Iris pigment epithelial cell (primary cell): Measurements from ENCODE around the gene BBS12.
A peak's percentile ranks its signal among the peaks of the same experiment; 100 is the strongest.

Experiments
- DNase-seq: peaks from one replicate; pipeline ENCODE4 v3.0.0-alpha.2; 2011; ENCODE audit warnings: low read depth

The BBS12 gene

DNA sequence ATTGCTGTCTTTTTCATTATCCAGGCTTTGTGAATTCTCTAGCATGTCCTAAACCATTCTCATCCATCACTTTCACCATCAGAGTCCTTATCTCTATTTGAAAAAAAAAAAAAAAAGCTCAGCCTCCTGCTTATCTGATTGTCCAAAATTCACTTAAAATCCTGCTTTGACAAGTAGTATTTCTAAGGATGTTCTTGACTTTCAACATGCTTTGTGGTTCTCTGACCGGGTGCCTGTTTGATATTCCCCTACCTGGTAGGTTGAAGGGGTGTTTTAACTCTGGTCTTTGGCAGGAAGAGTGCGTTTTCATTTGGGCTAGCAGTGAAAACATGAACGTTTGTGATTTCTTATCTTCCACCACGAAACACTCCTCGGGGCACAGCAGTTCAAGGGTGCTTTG, 17.3 kb upstream of the BBS12 start:
- no peak for DNase-seq

GRCh38 chr4:122716825-122717448, 15.6 kb upstream of the BBS12 start:
- peak; percentile 77 for DNase-seq

- DNase-seq: no peak
These were observed 14.2 kb upstream of the BBS12 start for GRCh38 chr4:122718281-122718680.

DNA sequence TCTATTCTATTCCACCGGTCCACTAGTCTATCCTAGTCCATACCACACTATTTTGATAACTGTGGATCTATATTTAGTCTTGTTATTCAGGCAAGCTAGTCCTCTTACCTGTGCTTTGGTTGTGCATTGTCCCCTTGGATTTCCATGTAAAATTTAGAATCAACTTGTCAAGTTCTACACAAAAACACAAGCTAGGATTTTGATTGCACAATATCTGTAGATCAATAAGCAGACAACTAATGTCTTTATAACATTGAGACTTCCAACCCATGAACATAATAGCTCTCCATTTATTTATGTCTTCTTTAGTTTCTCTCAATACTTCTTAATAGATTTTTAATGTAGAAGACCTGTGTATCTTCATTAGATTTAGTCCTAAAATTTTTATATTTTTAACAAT, 10.2 kb upstream of the BBS12 start:
- DNase-seq: no peak

GRCh38 chr4:122728856-122729255, 3.6 kb upstream of the BBS12 start:
- DNase-seq: no peak

DNA sequence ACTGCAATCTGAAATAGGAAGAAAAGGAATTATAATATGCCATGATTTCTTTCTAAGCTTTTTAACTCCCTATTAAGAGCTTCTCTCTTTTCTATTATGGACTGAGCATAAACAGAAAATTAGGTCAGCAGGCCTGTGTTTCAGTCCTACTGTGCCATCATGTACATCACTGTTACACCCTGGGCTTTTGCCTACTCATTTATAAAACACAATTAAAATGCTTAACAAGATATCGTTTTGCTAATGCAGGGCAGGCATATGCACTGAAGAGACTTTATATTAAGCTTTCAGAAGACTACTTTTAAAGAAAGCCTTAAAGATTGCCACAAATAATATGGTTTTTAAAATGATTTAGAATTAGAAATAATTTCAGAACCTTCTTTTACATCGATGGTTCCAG, 828 bp upstream of the BBS12 start:
- no peak for DNase-seq

DNA sequence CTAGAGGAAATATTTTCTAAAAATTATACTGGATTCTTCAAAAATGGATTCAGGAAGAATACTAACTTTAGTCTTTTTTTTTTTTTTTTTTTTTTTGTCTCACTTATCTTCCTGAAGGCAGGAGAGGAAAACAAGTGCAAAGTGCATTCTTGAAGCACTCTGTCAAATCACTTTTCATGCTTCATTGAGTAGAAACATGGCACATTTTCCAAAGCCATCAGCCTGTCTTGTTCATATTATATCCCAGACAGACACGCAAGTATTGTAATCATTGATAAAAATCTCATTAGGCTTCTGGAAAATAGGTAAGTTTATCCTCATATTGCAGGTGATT, 1.2 kb downstream of the BBS12 start:
- DNase-seq: no peak

- DNase-seq: peak; percentile 97
These were observed 6.7 kb downstream of the BBS12 start for GRCh38 chr4:122739174-122739573.

DNA sequence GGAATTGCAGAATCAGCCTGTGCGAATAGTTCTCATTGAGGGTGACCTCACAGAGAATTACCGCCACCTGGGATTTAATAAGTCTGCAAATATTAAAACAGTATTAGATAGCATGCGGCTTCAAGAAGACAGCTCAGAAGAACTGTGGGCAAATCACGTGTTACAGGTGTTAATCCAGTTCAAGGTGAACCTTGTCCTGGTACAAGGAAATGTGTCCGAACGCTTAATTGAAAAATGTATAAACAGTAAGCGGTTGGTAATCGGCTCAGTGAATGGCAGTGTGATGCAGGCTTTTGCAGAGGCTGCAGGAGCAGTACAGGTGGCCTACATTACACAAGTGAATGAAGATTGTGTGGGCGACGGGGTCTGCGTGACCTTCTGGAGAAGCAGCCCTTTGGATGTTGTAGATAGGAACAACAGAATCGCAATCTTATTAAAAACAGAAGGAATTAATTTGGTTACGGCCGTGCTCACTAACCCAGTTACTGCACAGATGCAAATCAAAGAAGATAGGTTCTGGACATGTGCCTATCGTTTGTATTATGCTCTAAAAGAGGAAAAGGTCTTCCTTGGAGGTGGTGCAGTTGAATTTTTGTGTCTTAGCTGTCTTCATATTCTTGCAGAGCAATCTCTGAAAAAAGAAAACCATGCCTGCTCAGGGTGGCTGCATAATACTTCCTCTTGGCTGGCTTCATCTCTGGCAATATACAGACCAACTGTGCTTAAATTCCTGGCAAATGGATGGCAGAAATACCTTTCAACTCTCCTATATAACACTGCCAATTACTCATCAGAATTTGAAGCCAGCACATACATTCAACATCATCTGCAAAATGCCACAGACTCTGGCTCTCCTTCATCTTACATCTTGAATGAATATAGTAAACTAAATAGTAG, 10.7 kb downstream of the BBS12 start:
- DNase-seq: no peak

DNA sequence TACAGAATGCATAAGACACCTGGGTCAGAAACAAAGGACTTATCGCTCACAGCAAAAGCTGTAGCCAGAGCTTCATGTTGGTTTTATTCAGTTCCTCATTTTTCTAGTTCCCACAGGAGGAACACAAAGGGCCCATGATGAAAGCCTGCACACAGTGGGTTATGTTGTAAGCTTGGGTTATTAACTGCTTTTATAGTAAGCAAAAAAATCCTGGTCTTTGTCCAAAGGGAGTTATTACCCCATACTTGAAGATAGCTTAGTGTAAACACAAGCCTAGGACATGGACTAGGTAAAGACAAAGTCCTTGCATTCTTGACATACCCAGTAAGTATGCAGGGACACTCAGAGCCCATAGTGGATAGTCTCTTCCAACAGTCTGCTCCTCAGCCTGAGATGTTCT, 11.7 kb downstream of the BBS12 start:
- DNase-seq: peak; percentile 95

DNA sequence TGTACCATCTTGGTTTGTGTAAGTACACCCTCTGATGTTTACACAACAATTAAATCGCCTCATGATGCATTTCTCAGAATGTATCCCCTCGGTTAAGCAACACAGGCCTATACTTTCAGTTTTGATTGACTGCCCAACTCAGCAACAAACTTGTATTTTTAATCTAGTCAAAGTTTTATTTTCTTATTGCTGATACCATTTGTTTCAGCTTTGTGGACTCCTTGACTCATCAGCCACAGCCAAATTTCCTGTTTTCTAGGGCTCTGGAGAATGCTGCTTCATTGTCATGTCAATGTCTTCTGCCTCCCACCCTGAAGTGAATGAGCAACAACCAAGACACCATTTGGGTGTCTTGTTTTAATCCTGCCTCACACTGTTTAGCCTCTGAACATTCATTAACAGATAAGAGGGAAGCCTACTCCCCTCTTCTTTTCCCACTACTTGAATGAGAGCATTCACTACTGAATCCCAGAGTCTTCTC, 14.0 kb downstream of the BBS12 start:
- DNase-seq: peak; percentile 73

- DNase-seq: no peak
These were observed 14.6 kb downstream of the BBS12 start for GRCh38 chr4:122747068-122747467.

GRCh38 chr4:122747883-122748282, 15.4 kb downstream of the BBS12 start:
- DNase-seq: peak; percentile 89

GRCh38 chr4:122749704-122750454, 17.4 kb downstream of the BBS12 start:
- DNase-seq: no peak

DNA sequence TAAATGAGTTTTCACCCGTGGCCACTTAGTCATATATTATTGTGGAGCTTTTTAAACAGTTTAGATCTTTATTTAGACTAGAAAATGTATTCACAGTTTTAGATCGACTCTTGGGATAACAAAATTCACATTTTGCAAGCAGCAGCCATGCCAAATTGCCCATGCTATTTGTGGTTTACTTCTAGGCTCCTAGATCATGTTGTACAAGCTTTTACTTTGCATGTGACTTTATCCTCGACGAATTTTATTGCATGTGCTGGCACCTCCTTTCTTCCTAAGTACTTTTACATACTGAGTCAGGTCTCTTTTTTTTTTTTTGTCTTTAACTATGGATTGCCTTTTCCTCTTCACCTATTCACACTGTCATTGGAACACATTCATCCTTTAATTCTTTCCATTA, 23.2 kb downstream of the BBS12 start:
- DNase-seq: no peak

DNA sequence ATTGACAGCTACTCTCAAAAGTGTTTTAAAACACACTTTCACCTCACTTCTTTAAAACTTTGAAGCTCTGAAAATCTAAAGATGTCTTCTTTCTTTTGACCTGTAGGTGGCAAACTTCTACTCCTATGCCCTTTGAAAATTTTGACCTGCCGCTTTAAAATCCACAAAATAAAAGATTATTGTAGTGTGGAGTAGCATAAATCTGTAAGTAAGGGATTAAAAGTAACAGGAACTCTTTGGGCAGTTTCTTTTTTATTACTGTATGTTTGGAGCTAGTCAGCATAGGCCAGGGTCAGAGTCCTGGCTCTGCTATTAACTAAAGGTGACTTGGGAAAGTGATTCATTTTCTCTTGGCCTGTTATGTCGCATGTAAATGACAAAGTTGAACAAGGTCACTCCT, 25.5 kb downstream of the BBS12 start:
- DNase-seq: no peak

- no peak for DNase-seq
These were observed 27.3 kb downstream of the BBS12 start for GRCh38 chr4:122759639-122760310.

- DNase-seq: no peak
These were observed 30.0 kb downstream of the BBS12 start for GRCh38 chr4:122762520-122762919.

DNA sequence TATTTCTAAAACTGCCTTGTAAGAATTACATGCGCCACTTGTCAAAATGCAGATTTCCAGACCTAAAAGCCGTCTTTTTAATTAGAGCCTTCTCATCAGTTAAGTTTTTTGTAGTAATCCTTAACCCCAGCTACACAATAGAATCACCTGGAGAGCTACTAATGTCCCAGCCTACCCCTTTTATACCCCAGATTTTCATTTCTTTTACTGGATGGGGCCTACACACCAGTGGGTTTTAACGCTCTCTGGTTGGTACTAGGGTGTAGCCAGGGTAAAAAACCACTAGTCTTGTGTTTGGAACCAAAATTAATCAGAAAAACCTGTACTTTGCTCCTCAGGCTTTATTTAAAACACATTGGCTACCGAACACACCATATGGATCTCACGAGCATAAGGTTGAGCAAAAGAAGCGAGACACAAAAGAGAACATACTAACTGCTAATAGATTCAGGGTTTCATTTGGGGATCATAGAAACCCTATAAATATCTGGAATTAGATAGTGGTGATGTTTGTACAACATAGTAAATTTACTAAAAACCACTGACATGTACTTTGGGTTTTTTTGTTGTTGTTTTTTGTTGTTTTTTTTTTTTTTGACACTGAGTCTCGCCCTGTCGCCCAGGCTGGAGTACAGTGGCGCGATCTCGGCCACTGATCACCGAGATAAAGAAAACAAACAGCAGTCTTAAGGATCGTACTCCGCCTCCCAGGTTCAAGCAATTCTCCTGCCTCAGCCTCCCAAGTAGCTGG, 30.6 kb downstream of the BBS12 start:
- DNase-seq: no peak

GRCh38 chr4:122764071-122764820, 31.7 kb downstream of the BBS12 start:
- peak; percentile 47 for DNase-seq

DNA sequence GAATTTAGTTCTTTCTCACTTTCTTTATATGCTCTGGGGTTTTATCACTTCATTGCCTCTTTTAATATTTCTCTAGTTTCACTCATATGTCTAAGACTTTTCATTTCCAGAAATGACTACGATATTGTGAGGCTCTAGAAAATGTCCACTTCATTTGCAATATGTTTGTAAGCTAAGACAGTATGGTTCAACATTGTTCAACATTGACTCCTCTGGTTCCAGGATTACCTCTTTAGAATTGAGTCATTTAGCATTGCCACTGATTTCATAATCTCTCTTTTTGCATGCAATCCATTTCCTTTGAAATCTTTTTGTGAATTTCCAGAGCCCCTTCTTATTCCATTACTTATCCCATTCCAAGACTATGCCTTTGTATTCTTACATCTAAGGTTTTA, 32.3 kb downstream of the BBS12 start:
- DNase-seq: peak; percentile 90
